NCI-H2029 treated with DMSO at 0.1 percent for 48 hours (cell line): ENCODE measurements around the gene SMIM11.
"Not testable (repeated sequence)": the region's sequence is repeated elsewhere in the genome, so short reads cannot be mapped to it uniquely, and the experiment has no call there.

Source experiments
- DNase-seq: peaks from one replicate; lab custom pipeline; 2025; lab: John Stamatoyannopoulos, UW

The SMIM11 gene

GRCh38 chr21:34374940-34375618 is at the start of gene SMIM11:
TSS of gene SMIM11 (plus strand) at chr21:34375507. CDS start at chr21:34379505, 3,998 bp downstream.
- not testable (repeated sequence) for DNase-seq

DNA sequence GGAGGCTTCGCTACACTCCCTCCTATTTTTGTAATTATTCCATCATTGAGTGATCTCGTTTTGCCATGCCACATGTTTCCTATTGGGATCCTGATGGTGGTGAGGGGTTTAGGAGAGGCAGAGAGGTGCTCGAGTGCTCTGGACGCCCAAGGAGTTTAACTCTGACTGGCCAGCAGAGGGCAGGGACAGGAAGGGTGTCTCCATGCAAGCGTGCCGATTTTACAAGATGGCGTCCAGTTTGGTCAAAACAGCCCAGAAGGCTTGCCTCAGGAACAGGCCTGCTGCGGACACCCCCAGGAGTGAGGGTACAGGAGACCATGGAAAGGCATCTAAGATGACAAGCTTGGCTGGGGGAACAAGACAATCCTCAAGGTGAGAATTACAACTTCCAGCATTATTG is 45.3 kb upstream of the SMIM11 start:
- no peak for DNase-seq

- DNase-seq: no peak
These were observed 43.6 kb upstream of the SMIM11 start for GRCh38 chr21:34331726-34332125.

- no peak for DNase-seq
These were observed 43.0 kb upstream of the SMIM11 start for GRCh38 chr21:34332347-34332746.

DNA sequence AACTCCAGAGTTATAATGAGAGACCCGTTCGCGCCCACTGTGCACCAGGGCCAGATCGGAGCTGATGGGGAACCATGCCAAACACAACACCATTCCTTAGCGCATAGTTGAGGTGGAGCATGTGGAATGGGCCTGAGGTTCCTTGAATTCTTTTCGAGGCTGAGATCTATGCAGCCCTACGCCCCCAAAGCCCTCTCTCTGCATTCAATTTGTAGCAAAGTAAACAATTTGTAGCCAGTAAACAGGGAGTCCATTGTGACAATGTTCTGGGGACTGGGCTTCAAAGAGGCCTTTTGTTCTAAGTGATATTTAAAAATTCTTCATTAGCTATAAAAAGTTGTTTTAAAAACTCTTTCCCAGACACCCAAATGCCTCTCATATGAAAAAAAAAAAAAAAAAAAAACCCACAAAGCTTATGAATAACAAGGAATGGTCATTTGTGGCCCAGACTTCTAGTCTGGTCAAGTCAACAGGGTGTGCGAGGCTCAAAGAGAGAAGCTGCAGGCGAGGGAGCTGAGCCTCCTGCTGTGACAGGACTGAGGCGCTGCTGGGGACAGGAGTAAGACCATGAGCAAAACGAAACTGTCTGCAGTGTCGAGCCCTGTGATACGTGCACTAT is 42.1 kb upstream of the SMIM11 start:
- DNase-seq: no peak

DNA sequence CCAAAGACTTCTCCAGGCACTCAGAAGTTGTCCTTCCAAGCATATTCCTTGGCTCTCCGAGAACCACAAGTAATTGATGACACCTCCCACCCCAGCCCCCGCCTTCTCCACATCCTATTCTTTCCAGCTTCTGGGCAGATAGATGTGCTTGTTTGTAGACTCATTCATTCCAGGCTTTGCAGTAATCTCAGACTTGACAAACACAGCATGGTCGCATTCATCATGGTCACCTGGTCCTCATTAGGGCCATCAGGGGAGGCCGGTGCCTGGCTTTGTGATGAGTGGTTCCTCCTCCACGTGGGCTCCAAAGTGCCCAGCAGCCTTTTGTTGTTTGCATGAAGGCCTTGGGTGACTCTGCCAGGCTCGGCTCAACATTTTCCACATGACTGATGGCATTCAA is 40.0 kb upstream of the SMIM11 start:
- DNase-seq: no peak

- DNase-seq: no peak
These were observed 39.1 kb upstream of the SMIM11 start for GRCh38 chr21:34336245-34336644.

DNA sequence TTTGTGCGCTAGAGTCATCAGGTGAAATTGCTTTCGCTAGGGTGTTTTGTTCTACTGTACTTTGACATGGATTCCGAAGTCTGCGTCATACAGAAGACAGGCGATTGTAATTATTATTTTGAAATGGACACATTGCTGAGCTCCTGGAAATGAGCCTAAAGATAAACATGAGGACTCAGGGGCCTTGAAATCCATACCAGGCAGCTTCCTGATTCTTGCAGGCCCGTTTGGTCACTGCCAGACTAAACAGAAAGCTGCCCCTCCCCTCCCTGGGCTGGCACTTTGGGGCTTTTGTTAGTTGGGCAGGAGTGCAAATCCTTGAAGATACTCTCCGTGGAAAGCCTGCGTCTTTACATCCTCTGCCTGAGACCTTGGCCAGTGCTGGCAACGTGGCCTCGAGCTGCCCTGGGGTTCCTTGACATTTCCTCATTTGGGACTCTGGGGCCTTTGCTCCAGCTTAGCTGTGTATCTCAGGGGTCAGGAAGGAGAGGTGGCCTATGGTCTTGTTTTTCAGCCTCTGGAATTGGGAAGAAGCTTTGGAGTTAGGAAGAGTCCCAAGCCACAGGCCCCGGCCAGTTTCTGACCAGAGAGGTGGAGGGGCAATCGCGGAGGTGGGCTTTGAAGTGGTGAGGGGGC is 38.4 kb upstream of the SMIM11 start:
- no peak for DNase-seq

DNA sequence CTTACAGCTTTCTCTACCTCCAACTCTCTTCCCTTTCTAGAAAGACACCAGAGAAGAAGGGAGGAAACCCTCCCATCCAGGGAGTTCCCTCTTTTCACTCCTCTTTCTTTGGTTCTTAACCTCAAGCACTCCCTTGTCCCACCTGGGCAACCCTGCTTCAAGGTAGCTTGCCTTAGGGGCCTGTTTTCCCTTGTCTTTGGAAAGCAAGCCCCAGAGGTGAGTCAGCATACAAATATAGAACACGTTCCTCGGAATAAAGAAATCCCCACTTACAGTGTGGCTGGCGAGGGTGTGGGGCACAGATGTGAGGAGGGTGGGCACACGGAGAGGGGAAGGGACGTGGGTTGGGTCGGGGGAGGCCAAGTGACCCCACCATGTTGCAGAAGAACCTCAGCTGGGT is 37.6 kb upstream of the SMIM11 start:
- no peak for DNase-seq

- no peak for DNase-seq
These were observed 37.1 kb upstream of the SMIM11 start for GRCh38 chr21:34338226-34338625.

DNA sequence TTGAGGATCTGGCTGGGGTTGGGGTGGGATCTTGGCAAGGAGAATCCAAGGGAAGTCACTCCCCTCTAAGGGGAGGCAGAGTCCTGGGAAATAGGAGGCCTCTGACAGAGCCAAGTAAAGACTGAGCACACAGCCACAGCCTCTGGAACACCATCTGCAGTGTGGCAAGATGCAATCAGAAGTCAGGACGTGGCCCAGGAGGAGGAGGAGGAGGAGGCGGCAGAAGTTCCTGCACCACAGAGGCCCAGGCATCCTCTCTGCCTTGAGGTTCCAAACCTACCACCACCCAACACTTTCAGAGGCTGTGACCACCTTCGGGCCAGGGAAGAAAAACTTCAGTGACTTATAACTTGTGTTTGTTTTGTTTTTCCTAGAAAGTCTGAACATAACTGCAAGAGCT is 35.2 kb upstream of the SMIM11 start:
- DNase-seq: no peak

- DNase-seq: no peak
These were observed 32.8 kb upstream of the SMIM11 start for GRCh38 chr21:34342476-34342875.

DNA sequence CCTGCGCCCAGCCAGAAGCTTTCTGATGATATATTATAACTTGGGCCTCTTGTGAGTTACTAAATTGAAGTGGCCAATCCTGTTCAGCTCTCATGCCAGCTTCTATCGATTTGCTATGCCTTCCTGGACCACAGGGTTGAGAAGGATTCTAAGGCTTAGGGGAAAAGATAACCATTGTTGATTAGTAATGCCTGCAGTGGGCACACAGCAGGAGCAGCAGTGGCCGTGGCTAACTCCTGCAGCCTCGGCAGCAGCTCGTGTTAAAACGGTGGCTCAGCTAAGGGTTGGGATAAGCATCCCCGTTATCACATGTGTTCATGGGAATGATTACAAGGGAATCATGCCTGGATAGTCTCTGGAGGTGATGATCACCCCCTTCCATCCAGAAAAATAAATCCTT is 32.0 kb upstream of the SMIM11 start:
- no peak for DNase-seq

DNA sequence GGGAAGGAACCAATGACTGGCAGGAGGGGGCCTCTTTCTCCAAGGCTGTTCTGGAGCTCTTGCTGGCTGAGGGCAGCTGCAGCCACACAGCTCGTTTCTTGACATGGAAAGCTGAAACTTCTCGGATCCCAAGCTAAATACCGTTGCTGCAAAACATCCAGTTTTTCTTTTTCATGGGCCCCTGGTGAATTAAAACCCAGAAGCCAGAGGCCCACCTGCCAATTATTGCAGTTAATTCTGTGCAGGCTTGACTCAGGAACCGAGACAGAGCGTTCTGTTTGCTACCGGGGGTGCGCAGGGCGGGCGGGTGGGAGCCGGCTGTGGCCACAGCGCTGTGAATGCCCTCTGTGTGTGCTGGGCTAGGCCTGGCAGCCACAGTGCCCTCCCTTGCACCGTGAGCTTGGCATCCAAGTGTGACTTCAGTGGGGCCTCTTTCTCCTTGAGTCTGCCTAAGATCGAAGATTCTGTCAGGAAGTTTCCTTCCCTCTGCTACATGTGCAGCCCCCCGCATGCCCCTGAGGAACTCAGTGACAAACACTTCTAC is 31.4 kb upstream of the SMIM11 start:
- DNase-seq: no peak

DNA sequence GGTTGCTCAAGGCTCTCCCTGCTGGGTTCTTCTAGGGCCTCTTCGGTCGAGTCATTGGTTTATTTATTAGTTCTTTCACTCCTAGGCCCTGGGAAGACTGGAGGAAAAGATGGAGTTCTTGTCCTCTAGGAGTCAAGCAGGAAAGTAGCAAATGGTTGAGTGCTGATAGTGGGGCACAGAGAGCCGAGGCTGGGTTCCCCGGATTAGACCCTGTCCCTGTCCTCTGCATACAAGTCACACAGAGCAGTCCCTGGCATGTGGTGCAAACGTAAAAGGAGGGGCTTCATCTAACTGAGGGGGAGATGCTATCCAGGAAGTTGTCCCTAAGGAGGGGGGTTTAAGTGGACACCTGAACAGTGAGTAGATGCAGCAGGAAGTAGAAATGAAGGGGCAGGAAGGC is 30.7 kb upstream of the SMIM11 start:
- DNase-seq: no peak

DNA sequence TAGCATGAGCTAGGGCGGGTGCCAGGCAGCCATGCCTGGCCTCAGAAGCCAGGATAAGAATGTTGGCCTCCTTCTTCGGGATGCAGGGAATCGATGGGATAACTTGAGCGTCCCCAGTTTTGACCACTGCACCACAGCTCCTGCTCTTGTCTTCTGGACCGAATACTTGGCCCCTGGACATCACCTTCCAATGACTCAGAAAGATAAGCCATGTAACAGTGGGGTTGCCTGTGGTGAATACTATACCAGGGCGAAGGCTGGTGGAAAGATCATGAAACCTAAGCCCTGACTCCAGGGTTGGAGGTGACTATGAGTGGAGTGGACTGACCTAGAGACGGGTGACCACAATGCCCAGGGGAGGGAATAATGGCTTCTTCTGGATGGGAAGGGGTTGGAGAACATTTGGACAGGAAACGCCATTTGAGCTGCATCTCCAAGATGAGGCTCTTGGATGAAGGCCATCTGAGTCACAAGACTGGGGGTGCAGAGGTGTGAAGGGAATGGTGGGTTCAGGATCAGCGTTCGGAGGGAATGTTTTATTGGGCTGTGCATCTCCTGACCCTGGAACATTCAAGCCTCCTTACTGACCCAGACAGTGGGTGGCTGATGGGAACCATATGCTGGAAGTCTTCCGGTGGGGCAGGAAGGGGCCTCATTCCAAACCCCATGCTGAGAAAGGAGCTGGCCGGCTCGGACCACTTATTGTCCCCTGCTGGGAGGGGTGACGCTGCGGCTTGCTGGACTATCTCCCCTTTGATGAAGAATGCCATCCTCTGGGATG is 30.0 kb upstream of the SMIM11 start:
- DNase-seq: no peak

GRCh38 chr21:34345892-34346291 is 29.4 kb upstream of the SMIM11 start:
- no peak for DNase-seq

- DNase-seq: no peak
These were observed 26.3 kb upstream of the SMIM11 start for GRCh38 chr21:34348890-34349519.

GRCh38 chr21:34351786-34352241 is 23.5 kb upstream of the SMIM11 start:
- DNase-seq: peak; percentile 44

DNA sequence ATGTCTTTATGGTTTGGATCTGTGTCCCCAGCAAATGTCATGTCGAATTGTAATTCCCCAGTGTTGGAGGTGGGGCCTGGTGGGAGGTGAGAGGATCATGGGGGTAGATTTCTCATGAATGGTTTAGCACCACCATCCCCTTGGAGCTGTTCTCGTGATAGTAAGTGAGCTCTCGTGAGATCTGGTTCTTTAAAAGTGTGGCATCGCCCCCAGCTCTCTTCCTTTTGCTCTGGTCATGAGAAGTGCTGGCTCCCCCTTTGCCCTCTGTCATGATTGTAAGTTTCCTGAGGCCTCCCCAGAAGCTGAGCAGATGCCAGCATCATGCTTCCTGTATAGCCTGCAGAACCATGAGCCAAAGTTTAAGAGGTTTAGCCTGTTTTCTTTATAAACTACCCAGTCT is 22.8 kb upstream of the SMIM11 start:
- no peak for DNase-seq

DNA sequence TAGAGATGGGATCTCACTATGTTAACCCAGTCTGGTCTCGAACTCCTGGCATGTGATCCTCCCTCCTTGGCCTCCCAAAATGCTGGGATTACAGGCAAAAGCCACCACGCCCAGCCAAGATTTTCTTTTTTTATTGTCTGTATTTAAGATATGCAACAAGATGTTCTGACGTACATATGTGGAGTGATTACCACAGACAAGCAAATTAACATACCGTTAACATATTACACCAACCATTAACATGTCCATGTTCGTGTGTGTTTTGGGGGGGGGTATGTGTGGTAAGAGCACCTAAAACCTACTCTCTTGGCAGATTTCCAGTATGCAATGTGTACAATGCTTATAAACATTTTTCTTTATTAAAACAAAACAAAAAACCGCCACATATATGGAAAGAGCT is 22.1 kb upstream of the SMIM11 start:
- no peak for DNase-seq

DNA sequence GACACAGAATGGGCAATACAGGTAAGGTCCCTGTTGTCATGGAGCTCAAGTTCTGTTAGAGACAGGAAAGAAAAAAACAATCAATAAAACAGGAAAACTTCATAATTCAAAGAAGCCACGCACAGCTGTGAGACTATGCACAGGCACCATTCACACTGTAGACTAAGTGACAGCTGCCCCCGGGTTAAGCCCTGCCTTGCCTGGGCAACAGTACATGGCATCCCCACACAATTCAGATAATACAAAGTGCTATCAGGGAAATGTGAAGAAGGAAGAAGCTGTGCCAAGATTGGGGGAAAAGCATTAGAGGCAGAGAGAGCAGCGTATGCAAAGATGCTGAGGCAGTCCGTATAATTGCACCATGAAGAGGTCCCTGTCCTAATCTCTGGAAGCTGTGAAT is 20.5 kb upstream of the SMIM11 start:
- DNase-seq: no peak
